Aorta (tissue), 5 donors: Measurements from ENCODE around the gene EDA. TPM values are rescaled to one million over a fixed set of nuclear protein-coding genes. Genes with fewer than 3 reads are reported as not detected.

Experiments
- ATAC-seq: fragments of 200-7000 bp; cut with Tn5 transposase; one replicate; pipeline ENCODE4 v1.9.1; 2022; ENCODE audit warnings: moderate library complexity; ENCODE audit not compliant: low FRiP score
- DNase-seq, 2 donors: peaks; one replicate each; pipeline ENCODE4 v3.0.0-alpha.2; 2020
- H3K27ac ChIP-seq, 2 donors: one replicate each; pipeline ENCODE4 v1.5.1; 2013; ENCODE audit warnings: low read length in 2 of 2, mild to moderate bottlenecking in 2 of 2, moderate library complexity in 2 of 2, control low read depth in 1 of 2, inconsistent platforms in 1 of 2, low read depth in 1 of 2
- H3K27me3 ChIP-seq, 2 donors: one replicate each; pipeline ENCODE4 v1.6.1; 2013; ENCODE audit warnings: control low read depth in 1 of 2, low read length in 1 of 2, mild to moderate bottlenecking in 1 of 2, moderate library complexity in 1 of 2; ENCODE audit not compliant: insufficient read depth in 2 of 2, control insufficient read depth in 1 of 2
- H3K36me3 ChIP-seq, 2 donors: one replicate each; pipeline ENCODE4 v1.6.1; 2013; ENCODE audit warnings: control low read depth in 1 of 2, low read length in 1 of 2, mild to moderate bottlenecking in 1 of 2; ENCODE audit not compliant: insufficient read depth in 2 of 2, control insufficient read depth in 1 of 2
- H3K4me1 ChIP-seq, 2 donors: one replicate each; pipeline ENCODE4 v1.6.1; 2013; ENCODE audit warnings: low read length in 2 of 2, control low read depth in 1 of 2, mild to moderate bottlenecking in 1 of 2, moderate library complexity in 1 of 2; ENCODE audit not compliant: insufficient read depth in 2 of 2, control insufficient read depth in 1 of 2
- H3K4me3 ChIP-seq, 2 donors: one replicate each; pipeline ENCODE4 v1.5.1; 2013; ENCODE audit warnings: low read length in 2 of 2, control low read depth in 1 of 2, mild to moderate bottlenecking in 1 of 2
- H3K9me3 ChIP-seq: one replicate; pipeline ENCODE4 v1.6.1; 2013; ENCODE audit warnings: mild to moderate bottlenecking, low read length; ENCODE audit not compliant: control insufficient read depth
- WGBS, 2 donors: extraction: QIAGEN DNeasy Blood & Tissue Kit; methylation state at CpG; one replicate each; pipeline ENCODE4 v1.1.7; 2013; 5-methylcytosine and 5-hydroxymethylcytosine counted together
- intact Hi-C, 2 donors: fragments of 100-400 bp; cut with DNase I; formaldehyde crosslinking; loops; one replicate each; pipeline versions ENCODE4 v1.14.2 to v1.15.0; 2022
- polyA plus RNA-seq, 2 donors: library from polyadenylated mRNA; stranded (reverse); fragments of 200-250 nt; gene quantifications; one replicate each; pipeline ENCODE4 v1.2.3, GENCODE V29; 2013
- total RNA-seq, 2 donors: library from RNA; stranded (reverse); fragmentation: NEBNext Ultra II Directional; extraction: Animal tissue kit (Norgen Biotek cat#: 25700); gene quantifications; one replicate each; pipeline ENCODE4 v1.2.1, GENCODE V29; 2021
- donor health status: healthy with polysubstance abuse.
- donor health status: Bipolar disorder and iron deficiency.
- donor health status: DM: no; HTN: no; CAD: no.
- donor health status: DM: no; HTN: no; CAD: no.
- donor health status: DM: yes; HTN: yes; CAD: no.

EDA gene
- total and polyA plus RNA-seq, 4 donors, result 1.7 to 9.0 (median 3.5) TPM

DNA sequence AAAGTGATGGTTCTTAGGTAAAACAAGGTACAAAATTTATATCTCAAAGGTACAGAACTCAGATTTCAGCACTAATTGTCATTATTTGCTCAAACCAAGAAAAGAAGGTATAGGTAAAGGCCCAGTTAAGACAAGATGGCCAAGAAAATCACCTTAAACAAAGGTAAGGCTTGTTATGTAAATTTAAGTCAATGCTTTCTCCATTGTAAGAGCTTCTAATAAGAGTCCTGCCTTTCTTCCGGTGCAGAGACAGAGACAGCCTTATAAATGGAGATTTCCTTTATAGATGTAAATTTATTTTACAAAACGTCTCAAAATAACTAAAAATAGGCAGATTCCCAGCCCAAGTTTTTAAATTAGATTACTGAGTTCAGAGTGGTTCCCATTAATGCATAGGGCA, 89.9 kb downstream of the EDA start:
- Histone ChIP-seq H3K9me3 (peaks cover 2% of the 10 kb centered on the region), H3K4me3 (no peak overlapping the region), H3K27me3 (no peaks in the 10 kb centered on the region), H3K4me1 (no peaks in the 10 kb centered on the region), H3K27ac (no peak overlapping the region), H3K36me3 (no peaks in the 10 kb centered on the region)
- 44 to 56% methylated on average over 2 of the region's 2 CpGs for WGBS, 2 donors
- intact Hi-C loops, result no loop called here
- ATAC-seq, result no peak
- no peak for DNase-seq

DNA sequence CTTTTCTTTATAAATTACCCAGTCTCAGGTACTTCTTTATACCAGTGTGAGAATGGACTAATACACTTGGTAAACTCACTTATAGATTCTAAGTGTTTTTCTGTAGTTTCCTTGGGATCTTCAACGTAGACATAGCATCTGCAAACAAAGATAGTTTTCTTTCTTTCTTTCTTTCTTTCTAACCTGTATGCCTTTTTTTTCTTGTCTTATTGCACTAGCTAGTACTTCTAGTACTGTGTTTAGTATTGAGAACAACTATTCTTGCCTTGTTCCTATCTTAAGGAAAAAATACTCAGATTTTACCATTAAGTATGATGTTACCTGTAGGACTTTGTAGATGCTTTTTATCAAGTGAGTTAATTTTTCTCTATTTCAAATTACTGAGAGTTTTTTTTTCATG, 102.2 kb downstream of the EDA start:
- Histone ChIP-seq H3K36me3 (no peaks in the 10 kb centered on the region), H3K4me3 (no peak overlapping the region), H3K9me3 (no peaks in the 10 kb centered on the region), H3K4me1 (no peaks in the 10 kb centered on the region), H3K27me3 (no peaks in the 10 kb centered on the region), H3K27ac (no peak overlapping the region)
- no peak for DNase-seq
- ATAC-seq, result no peak
- 86 to 92% methylated on average over 1 of the region's 1 CpG for WGBS, 2 donors
- intact Hi-C loops, result no loop called here

DNA sequence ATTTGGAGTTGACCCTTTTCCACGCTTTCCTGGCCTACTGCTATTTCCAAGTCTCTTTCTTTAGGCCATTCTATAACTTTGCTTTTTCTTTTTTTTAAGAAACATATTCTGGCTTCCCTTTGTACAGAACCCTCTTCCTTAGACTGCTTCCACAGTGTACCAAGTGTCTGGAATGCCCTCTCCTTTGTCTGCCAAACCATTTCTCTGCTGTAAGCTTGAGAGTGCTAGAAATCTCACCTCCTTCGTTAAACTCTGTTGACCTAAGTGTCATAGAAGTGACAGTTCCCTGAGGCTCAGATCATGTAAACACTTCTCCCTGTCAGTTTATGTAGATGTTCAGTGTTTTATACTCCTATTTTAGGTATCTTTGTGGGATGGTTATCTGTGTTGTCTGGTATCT, 108.4 kb downstream of the EDA start:
- no peaks in the 10 kb centered on the region for H3K36me3 ChIP-seq
- H3K27me3 ChIP-seq, result no peaks in the 10 kb centered on the region
- no peak overlapping the region for H3K4me3 ChIP-seq
- 43 to 54% methylated on average over 2 of the region's 2 CpGs for WGBS, 2 donors
- intact Hi-C loops, result no loop called here
- H3K9me3 ChIP-seq, result no peaks in the 10 kb centered on the region
- no peak for DNase-seq
- no peaks in the 10 kb centered on the region for H3K4me1 ChIP-seq
- ATAC-seq, result no peak
- H3K27ac ChIP-seq, result no peak overlapping the region

- no peaks in the 10 kb centered on the region for H3K9me3 ChIP-seq
- H3K4me3 ChIP-seq, result no peak overlapping the region
- H3K27ac ChIP-seq, result no peak overlapping the region
- H3K27me3 ChIP-seq, result no peaks in the 10 kb centered on the region
- no peaks in the 10 kb centered on the region for H3K4me1 ChIP-seq
- intact Hi-C loops, result no loop called here
- no peaks in the 10 kb centered on the region for H3K36me3 ChIP-seq
- ATAC-seq, result no peak
- DNase-seq, result no peak
Measured at GRCh38 chrX:69740317-69740716, 124.4 kb downstream of the EDA start.

GRCh38 chrX:69741721-69742120, 125.8 kb downstream of the EDA start:
- no peaks in the 10 kb centered on the region for H3K4me1 ChIP-seq
- no peaks in the 10 kb centered on the region for H3K9me3 ChIP-seq
- H3K27me3 ChIP-seq, result no peaks in the 10 kb centered on the region
- H3K36me3 ChIP-seq, result no peaks in the 10 kb centered on the region
- H3K4me3 ChIP-seq, result no peak overlapping the region
- intact Hi-C loops, result no loop called here
- H3K27ac ChIP-seq, result no peak overlapping the region
- ATAC-seq (no peak), DNase-seq (no peak)

DNA sequence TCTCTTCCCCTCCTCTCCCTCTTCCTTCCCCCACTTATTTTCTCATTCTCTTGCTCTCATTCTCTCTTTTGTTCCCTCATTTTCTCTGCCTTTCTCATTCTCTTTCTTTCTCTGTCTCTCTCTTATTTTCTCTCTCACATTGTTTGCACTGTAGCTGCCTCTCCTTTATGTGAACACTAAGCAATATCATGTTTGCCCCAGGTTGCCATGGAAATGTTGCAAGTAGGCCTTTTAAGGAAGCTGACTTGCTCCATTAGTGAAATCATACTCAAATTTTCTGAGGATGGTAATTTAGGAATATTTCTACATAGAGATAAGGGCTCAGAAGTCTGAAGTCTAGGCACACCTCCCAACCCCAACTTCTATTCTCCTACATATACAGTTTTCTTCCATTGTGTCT, 130.1 kb downstream of the EDA start:
- H3K27ac ChIP-seq, result no peak overlapping the region
- H3K27me3 ChIP-seq, result no peaks in the 10 kb centered on the region
- no peak for DNase-seq
- H3K36me3 ChIP-seq, result no peaks in the 10 kb centered on the region
- no peak for ATAC-seq
- intact Hi-C loops, result no loop called here
- H3K4me3 ChIP-seq, result no peak overlapping the region
- H3K4me1 ChIP-seq, result no peaks in the 10 kb centered on the region
- H3K9me3 ChIP-seq, result no peaks in the 10 kb centered on the region

DNA sequence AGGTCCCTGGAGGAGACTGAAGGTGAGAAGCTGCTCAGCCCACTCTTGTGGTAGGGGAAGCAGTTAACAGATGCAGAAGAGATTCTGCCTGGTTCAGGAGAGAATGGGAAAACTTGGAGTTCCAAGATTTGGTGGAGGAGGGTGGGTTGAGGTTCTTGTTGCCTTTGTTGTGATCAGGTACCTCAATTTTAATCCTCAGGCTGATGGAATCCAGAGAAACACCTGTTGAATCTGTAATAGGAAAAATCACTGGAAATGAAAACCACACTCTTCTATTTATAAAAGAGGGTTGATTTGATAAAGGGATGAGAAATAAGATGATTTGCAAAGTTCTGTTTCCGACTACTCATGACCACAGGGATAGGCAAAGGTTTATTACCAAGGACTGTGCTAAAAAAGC, 132.1 kb downstream of the EDA start:
- 83 to 92% methylated on average over 1 of the region's 1 CpG for WGBS, 2 donors
- H3K27me3 ChIP-seq, result no peaks in the 10 kb centered on the region
- DNase-seq, result no peak
- H3K27ac ChIP-seq, result no peak overlapping the region
- intact Hi-C loops, result no loop called here
- no peak overlapping the region for H3K4me3 ChIP-seq
- H3K4me1 ChIP-seq, result no peaks in the 10 kb centered on the region
- no peaks in the 10 kb centered on the region for H3K9me3 ChIP-seq
- no peaks in the 10 kb centered on the region for H3K36me3 ChIP-seq
- no peak for ATAC-seq

DNA sequence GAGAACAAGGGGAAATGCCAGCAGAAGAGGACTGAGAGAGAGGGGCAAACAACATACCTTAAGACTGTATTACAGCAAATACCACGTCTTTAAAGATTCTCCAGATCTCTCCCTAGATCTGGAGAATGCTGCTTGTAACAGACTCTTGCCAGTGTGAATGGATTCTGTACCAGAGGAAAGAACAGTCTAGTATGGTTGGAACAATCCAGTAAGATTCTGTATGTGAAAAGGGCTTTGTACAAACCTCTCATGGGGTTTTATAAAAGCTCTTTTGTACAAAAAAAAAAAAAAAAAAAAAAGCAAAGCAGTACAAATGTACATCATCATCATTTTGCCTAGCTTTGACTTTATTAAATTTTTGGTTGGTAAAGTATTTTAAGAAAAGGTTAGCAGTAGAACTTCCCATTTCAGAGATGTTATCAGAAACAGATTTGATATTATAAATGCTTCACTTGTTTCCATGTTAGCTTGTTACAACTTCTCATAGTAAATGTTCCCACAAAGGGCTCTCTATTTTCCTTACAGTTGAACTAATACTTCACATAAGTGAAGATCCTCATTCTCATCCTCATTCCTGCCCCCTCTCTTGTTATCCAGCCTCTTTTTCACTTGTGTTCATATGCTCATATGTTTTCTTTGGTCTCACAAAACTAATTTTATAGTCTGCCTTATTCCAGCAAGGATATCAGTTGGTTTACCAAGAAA, 144.2 kb downstream of the EDA start:
- Histone ChIP-seq H3K27ac (no peak overlapping the region), H3K9me3 (no peaks in the 10 kb centered on the region), H3K36me3 (no peaks in the 10 kb centered on the region), H3K4me3 (no peak overlapping the region), H3K27me3 (no peaks in the 10 kb centered on the region), H3K4me1 (no peaks in the 10 kb centered on the region)
- ATAC-seq (no peak), DNase-seq (no peak)
- intact Hi-C loops, result no loop called here
- WGBS, 2 donors, result 41 to 84% methylated on average over 1 of the region's 1 CpG

GRCh38 chrX:69761633-69762032, 145.7 kb downstream of the EDA start:
- Histone ChIP-seq H3K27me3 (no peaks in the 10 kb centered on the region), H3K4me3 (no peak overlapping the region), H3K27ac (no peak overlapping the region), H3K9me3 (no peaks in the 10 kb centered on the region), H3K4me1 (no peaks in the 10 kb centered on the region), H3K36me3 (no peaks in the 10 kb centered on the region)
- no peak for DNase-seq
- intact Hi-C loops, result no loop called here
- WGBS, 2 donors, result 61 to 73% methylated on average over 3 of the region's 3 CpGs
- ATAC-seq, result no peak
